ENCODE data around the gene KCTD2.
"Not testable (repeated sequence)": the region's sequence is repeated elsewhere in the genome, so short reads cannot be mapped to it uniquely, and the experiment has no call there.

KCTD2 gene

GRCh38 chr17:75069783-75070182 is 22.8 kb downstream of the KCTD2 start:
- TF ChIP-seq CTCF (IDR thresholded peaks at IDR 0.05), result peak; percentile 41

DNA sequence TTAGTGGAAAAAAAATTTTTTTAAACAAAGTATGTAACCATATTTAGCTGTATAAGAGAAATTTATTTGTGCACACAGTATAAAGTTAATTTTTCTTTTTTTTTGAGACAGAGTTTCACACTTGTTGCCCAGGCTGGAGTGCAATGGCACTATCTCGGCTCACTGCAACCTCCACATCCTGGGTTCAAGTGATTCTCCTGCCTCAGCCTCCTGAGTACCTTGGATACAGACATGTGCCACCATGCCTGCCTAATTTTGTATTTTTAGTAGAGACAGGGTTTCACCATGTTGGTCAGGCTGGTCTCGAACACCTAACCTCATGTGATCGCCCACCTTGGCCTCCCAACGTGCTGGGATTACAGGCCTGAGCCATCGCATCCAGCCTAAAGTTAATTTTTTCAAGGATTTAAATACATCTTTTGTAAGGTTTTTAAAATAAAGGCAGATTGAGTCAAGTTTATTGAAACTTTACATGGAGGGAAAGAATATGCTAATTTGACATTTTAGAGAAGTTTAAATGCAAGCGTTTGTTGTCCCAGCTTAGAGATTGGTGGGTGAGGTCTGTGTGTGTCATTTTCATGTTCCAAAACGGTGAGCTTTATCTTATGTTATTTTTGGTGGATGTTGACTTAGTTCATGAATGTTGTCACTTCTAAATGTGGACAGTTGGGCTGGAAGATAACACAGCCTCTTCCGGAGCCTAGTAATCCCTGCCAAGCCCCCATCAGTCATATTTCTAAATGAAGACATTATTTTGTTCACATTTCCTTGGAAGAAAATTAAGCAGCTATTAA is 24.6 kb downstream of the KCTD2 start:
- H3K4me2 ChIP-seq (ENCODE audit: low read length); H3K27ac ChIP-seq; H3K4me1 ChIP-seq; H3K9ac ChIP-seq; H3K4me3 ChIP-seq (ENCODE audit: low read depth, low read length); H3K79me2 ChIP-seq; H3K36me3 ChIP-seq (ENCODE audit: control insufficient read depth, insufficient read depth, low read length); H3K27me3 ChIP-seq (ENCODE audit: control insufficient read depth, insufficient read depth, low read length); H3K9me3 ChIP-seq (ENCODE audit: control insufficient read depth, low read length); H2AFZ ChIP-seq: not testable (repeated sequence)

More at GRCh38 chr17:75069783-75070182, 22.8 kb downstream of the KCTD2 start:
- Histone ChIP-seq H3K27me3 (ENCODE audit: control insufficient read depth, insufficient read depth, low read length) (no peaks in the 10 kb centered on the region), H3K36me3 (ENCODE audit: control insufficient read depth, insufficient read depth, low read length) (no peaks in the 10 kb centered on the region), H3K27ac (no peak overlapping the region), H2AFZ (no peak overlapping the region), H3K9ac (no peak overlapping the region), H3K4me3 (ENCODE audit: low read depth, low read length) (no peak overlapping the region), H3K9me3 (ENCODE audit: control insufficient read depth, low read length) (no peaks in the 10 kb centered on the region), H3K79me2 (no peaks in the 10 kb centered on the region), H3K4me2 (ENCODE audit: low read length) (no peak overlapping the region), H3K4me1 (no peaks in the 10 kb centered on the region)

- H3K4me3 ChIP-seq (ENCODE audit: low read depth, low read length); H3K9ac ChIP-seq; H2AFZ ChIP-seq; H3K79me2 ChIP-seq; H3K36me3 ChIP-seq (ENCODE audit: control insufficient read depth, insufficient read depth, low read length); H3K27me3 ChIP-seq (ENCODE audit: control insufficient read depth, insufficient read depth, low read length); H3K4me1 ChIP-seq; H3K9me3 ChIP-seq (ENCODE audit: control insufficient read depth, low read length); H3K4me2 ChIP-seq (ENCODE audit: low read length); H3K27ac ChIP-seq: not testable (repeated sequence)
These were observed 25.9 kb downstream of the KCTD2 start for GRCh38 chr17:75072909-75073308.

DNA sequence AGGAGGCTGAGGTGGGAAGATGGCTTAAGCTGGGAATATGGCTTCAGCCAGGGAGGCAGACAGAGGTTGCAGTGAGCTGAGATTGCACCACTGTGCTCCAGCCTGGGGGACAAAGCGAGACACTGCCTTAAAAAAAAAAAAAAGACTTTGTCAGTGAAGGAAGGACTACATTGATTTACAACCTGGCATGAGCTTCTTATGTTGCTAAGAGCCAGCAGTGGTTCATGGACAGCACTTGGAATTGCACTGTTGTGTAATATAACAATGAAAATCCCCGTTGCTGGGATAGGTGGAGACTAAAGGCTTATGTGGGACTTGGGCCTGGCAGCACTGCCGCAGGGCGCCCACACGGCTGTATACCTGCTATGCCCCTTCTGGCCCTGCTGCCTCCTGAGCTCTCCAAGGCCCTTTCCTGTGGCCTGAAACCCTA is 26.6 kb downstream of the KCTD2 start:
- peaks cover 3% of the 10 kb centered on the region for H3K4me1 ChIP-seq
- H3K27me3 ChIP-seq (ENCODE audit: control insufficient read depth, insufficient read depth, low read length), result no peaks in the 10 kb centered on the region
- H3K79me2 ChIP-seq, result no peaks in the 10 kb centered on the region
- H2AFZ ChIP-seq, result no peak overlapping the region
- H3K9ac ChIP-seq, result no peak overlapping the region
- TF ChIP-seq CTCF (IDR thresholded peaks at IDR 0.05), result no peak
- H3K36me3 ChIP-seq (ENCODE audit: control insufficient read depth, insufficient read depth, low read length), result no peaks in the 10 kb centered on the region
- no peak overlapping the region for H3K4me3 ChIP-seq (ENCODE audit: low read depth, low read length)
- H3K4me2 ChIP-seq (ENCODE audit: low read length), result no peak overlapping the region
- H3K9me3 ChIP-seq (ENCODE audit: control insufficient read depth, low read length), result no peaks in the 10 kb centered on the region
- no peak overlapping the region for H3K27ac ChIP-seq

GRCh38 chr17:75074532-75074931 is 27.5 kb downstream of the KCTD2 start:
- H3K4me1 ChIP-seq, result peaks cover 3% of the 10 kb centered on the region
- no peaks in the 10 kb centered on the region for H3K36me3 ChIP-seq (ENCODE audit: control insufficient read depth, insufficient read depth, low read length)
- H3K27me3 ChIP-seq (ENCODE audit: control insufficient read depth, insufficient read depth, low read length), result no peaks in the 10 kb centered on the region
- no peak for TF ChIP-seq CTCF (IDR thresholded peaks at IDR 0.05)
- H2AFZ ChIP-seq, result no peak overlapping the region
- H3K9me3 ChIP-seq (ENCODE audit: control insufficient read depth, low read length), result no peaks in the 10 kb centered on the region
- no peak overlapping the region for H3K4me3 ChIP-seq (ENCODE audit: low read depth, low read length)
- H3K9ac ChIP-seq, result no peak overlapping the region
- H3K27ac ChIP-seq, result no peak overlapping the region
- no peaks in the 10 kb centered on the region for H3K79me2 ChIP-seq
- H3K4me2 ChIP-seq (ENCODE audit: low read length), result no peak overlapping the region
